Measurements from ENCODE around the gene LDLRAD4.

Gene LDLRAD4

GRCh38 chr18:13387855-13388548 lies 169.4 kb downstream of the LDLRAD4 start:
- DNase-seq (ENCODE audit: low spot score), result no peak

- DNase-seq (ENCODE audit: low spot score), result no peak
Observed at GRCh38 chr18:13388586-13389490, 170.3 kb downstream of the LDLRAD4 start.

- no peak for DNase-seq (ENCODE audit: low spot score)
Observed at GRCh38 chr18:13389491-13390131, 171.1 kb downstream of the LDLRAD4 start.

- DNase-seq (ENCODE audit: low spot score), result no peak
Observed at GRCh38 chr18:13390196-13390595, 171.6 kb downstream of the LDLRAD4 start.

GRCh38 chr18:13390711-13391110 lies 172.2 kb downstream of the LDLRAD4 start:
- DNase-seq (ENCODE audit: low spot score), result no peak

- no peak for DNase-seq (ENCODE audit: low spot score)
Observed at GRCh38 chr18:13392029-13392750, 173.6 kb downstream of the LDLRAD4 start.

- no peak for DNase-seq (ENCODE audit: low spot score)
Observed at GRCh38 chr18:13392899-13393298, 174.3 kb downstream of the LDLRAD4 start.

- no peak for DNase-seq (ENCODE audit: low spot score)
Observed at GRCh38 chr18:13393338-13393737, 174.8 kb downstream of the LDLRAD4 start.

- DNase-seq (ENCODE audit: low spot score), result no peak
Observed at GRCh38 chr18:13394801-13395200, 176.2 kb downstream of the LDLRAD4 start.

GRCh38 chr18:13395577-13395976 lies 177.0 kb downstream of the LDLRAD4 start:
- no peak for DNase-seq (ENCODE audit: low spot score)

- no peak for DNase-seq (ENCODE audit: low spot score)
Observed at GRCh38 chr18:13397504-13398163, 179.1 kb downstream of the LDLRAD4 start.

GRCh38 chr18:13398631-13399030 lies 180.1 kb downstream of the LDLRAD4 start:
- DNase-seq (ENCODE audit: low spot score), result no peak

GRCh38 chr18:13399511-13399910 lies 181.0 kb downstream of the LDLRAD4 start:
- no peak for DNase-seq (ENCODE audit: low spot score)

GRCh38 chr18:13400636-13401315 lies 182.2 kb downstream of the LDLRAD4 start:
- no peak for DNase-seq (ENCODE audit: low spot score)

- no peak for DNase-seq (ENCODE audit: low spot score)
Observed at GRCh38 chr18:13401404-13401803, 182.8 kb downstream of the LDLRAD4 start.

- no peak for DNase-seq (ENCODE audit: low spot score)
Observed at GRCh38 chr18:13401826-13402225, 183.3 kb downstream of the LDLRAD4 start.

GRCh38 chr18:13403786-13404549 lies 185.4 kb downstream of the LDLRAD4 start:
- DNase-seq (ENCODE audit: low spot score), result no peak

GRCh38 chr18:13405305-13406038 lies 186.9 kb downstream of the LDLRAD4 start:
- DNase-seq (ENCODE audit: low spot score), result no peak

- DNase-seq (ENCODE audit: low spot score), result no peak
Observed at GRCh38 chr18:13406049-13406615, 187.6 kb downstream of the LDLRAD4 start.

All from CD4-positive, alpha-beta T cell treated with Interleukin-2 at 100 ng/mL for 4 hours (primary cell).